HFFc6 (cell line): ENCODE results near the gene INVS. TPM values are rescaled to one million over a fixed set of nuclear protein-coding genes. Genes with fewer than 3 reads are reported as not detected.

Experiments
- DNase-seq: peaks from one replicate; pipeline ENCODE4 v3.0.0-alpha.2; 2018
- H3K27ac Mint-ChIP-seq: 2 replicates; pipeline ENCODE4 v1.8.0; 2020; ENCODE audit warnings: mild to moderate bottlenecking, mixed read lengths
- H3K27me3 Mint-ChIP-seq: 2 replicates; pipeline ENCODE4 v1.8.0; 2021; ENCODE audit warnings: mild to moderate bottlenecking, moderate library complexity, mixed read lengths; ENCODE audit not compliant: insufficient read depth
- H3K36me3 Mint-ChIP-seq: 2 replicates; pipeline ENCODE4 v1.8.0; 2021; ENCODE audit warnings: low read depth, mixed read lengths
- H3K4me1 Mint-ChIP-seq: 2 replicates; pipeline ENCODE4 v1.8.0; 2020; ENCODE audit warnings: low read depth, mixed read lengths
- H3K4me3 Mint-ChIP-seq: 2 replicates; pipeline ENCODE4 v1.8.0; 2020; ENCODE audit warnings: mild to moderate bottlenecking, moderate library complexity, mixed read lengths
- H3K9me3 Mint-ChIP-seq: 2 replicates; pipeline ENCODE4 v1.8.0; 2020; ENCODE audit warnings: mild to moderate bottlenecking, mixed read lengths
- total RNA-seq, 6 experiments: library from RNA; stranded (reverse); fragmentation: NEBNext Ultra II Directional; extraction: Animal tissue kit (Norgen Biotek cat#: 25700); gene quantifications; 2 replicates in 1 of 6; 3 replicates in 5 of 6; pipeline ENCODE4 v1.2.3, GENCODE V29; 2021
- TF ChIP-seq, protein P1 (sequence below): fragments of 200-600 bp; sonication (generic); IDR thresholded peaks from 2 replicates; pipeline ENCODE4 v1.5.0; 2021; ENCODE audit warnings: antibody characterized with exemption, mild to moderate bottlenecking

INVS gene
- total RNA-seq, 6 experiments from 2014 or later = 13.5 to 16.5 (median 14.6) TPM

DNA sequence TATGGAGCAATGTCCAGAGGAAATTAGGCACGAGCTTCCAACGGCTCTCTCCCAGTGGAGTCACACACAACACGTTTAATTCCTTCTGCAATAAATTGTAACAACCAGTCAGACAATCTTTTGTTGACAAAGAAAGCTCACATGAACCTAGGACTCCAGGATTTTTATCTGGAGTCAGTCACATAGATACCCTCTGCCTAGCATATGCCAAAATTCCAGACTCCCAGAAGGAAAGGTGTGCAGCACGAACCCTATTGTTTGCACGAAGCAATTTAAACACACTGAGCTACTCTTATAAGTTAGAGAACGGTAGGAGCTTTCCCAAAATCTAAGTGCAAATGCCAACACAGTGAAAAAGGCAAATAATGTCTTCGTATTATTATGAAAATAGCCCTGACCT lies 186.6 kb downstream of the INVS start:
- H3K27me3 Mint-ChIP-seq = no peaks in the 10 kb centered on the region
- no peak overlapping the region for H3K4me3 Mint-ChIP-seq
- DNase-seq = no peak
- no peaks in the 10 kb centered on the region for H3K4me1 Mint-ChIP-seq
- peaks cover 6% of the 10 kb centered on the region; the same call in 1 of the 2 replicates for H3K9me3 Mint-ChIP-seq
- peaks cover 51% of the 10 kb centered on the region for H3K36me3 Mint-ChIP-seq
- TF ChIP-seq, protein P1, sequence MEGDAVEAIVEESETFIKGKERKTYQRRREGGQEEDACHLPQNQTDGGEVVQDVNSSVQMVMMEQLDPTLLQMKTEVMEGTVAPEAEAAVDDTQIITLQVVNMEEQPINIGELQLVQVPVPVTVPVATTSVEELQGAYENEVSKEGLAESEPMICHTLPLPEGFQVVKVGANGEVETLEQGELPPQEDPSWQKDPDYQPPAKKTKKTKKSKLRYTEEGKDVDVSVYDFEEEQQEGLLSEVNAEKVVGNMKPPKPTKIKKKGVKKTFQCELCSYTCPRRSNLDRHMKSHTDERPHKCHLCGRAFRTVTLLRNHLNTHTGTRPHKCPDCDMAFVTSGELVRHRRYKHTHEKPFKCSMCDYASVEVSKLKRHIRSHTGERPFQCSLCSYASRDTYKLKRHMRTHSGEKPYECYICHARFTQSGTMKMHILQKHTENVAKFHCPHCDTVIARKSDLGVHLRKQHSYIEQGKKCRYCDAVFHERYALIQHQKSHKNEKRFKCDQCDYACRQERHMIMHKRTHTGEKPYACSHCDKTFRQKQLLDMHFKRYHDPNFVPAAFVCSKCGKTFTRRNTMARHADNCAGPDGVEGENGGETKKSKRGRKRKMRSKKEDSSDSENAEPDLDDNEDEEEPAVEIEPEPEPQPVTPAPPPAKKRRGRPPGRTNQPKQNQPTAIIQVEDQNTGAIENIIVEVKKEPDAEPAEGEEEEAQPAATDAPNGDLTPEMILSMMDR = no peak
- no peak overlapping the region for H3K27ac Mint-ChIP-seq

DNA sequence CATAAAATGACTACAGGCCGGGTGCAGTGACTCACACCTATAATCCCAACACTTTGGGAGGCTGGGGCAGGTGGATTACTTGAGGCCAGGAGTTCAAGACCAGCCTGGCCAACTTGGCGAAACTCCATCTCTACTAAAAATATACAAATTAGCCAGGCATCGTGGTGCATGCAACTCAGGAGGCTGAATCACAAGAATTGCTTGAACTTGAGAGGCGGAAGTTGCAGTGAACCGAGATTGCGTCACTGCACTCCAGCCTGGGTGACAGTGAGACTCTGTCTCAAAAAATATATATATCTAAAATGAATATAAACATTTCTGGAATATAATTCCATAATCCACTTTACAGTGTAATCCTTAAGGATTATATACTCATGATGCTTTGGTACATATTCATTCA lies 187.2 kb downstream of the INVS start:
- peaks cover 53% of the 10 kb centered on the region for H3K36me3 Mint-ChIP-seq
- H3K27me3 Mint-ChIP-seq = no peaks in the 10 kb centered on the region
- H3K9me3 Mint-ChIP-seq = peaks cover 6% of the 10 kb centered on the region; the same call in 1 of the 2 replicates
- no peak overlapping the region for H3K27ac Mint-ChIP-seq
- H3K4me3 Mint-ChIP-seq = no peak overlapping the region
- TF ChIP-seq, protein P1 = no peak
- no peak for DNase-seq
- no peaks in the 10 kb centered on the region for H3K4me1 Mint-ChIP-seq

DNA sequence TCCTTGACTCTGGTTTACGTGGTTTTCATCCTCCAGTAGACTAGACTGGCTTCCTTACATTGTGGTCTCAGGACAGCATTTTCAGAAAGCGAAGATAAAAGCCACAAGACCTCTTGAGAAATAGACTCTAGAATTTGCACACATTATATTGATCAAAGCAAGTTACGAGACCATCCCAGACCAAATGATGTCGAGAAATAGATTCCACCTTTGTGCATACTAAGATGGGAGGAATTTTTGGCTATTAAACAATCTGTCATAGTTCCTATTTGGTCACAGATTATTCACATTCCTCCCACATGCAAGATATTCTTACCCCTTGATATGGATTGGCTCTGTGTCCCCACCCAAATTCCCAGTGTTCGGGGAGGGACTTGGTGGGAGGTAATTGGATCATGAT lies 188.1 kb downstream of the INVS start:
- Mint-ChIP-seq H3K9me3 (peaks cover 6% of the 10 kb centered on the region; the same call in 1 of the 2 replicates), H3K4me3 (no peak overlapping the region), H3K27me3 (no peaks in the 10 kb centered on the region), H3K27ac (no peak overlapping the region), H3K4me1 (no peaks in the 10 kb centered on the region), H3K36me3 (peaks cover 59% of the 10 kb centered on the region)
- TF ChIP-seq, protein P1 = no peak
- DNase-seq = no peak

- Mint-ChIP-seq H3K27me3 (no peaks in the 10 kb centered on the region), H3K4me3 (no peak overlapping the region), H3K4me1 (peaks cover 7% of the 10 kb centered on the region), H3K9me3 (peaks cover 6% of the 10 kb centered on the region; the same call in 1 of the 2 replicates), H3K36me3 (peaks cover 61% of the 10 kb centered on the region), H3K27ac (no peak overlapping the region)
- no peak for DNase-seq
- TF ChIP-seq, protein P1 = no peak
Observed at GRCh38 chr9:100290714-100291113, 191.7 kb downstream of the INVS start.

- DNase-seq = no peak
- TF ChIP-seq, protein P1 = no peak
- Mint-ChIP-seq H3K36me3 (peaks cover 49% of the 10 kb centered on the region), H3K27ac (no peak overlapping the region), H3K4me3 (no peak overlapping the region), H3K9me3 (peaks cover 6% of the 10 kb centered on the region; the same call in 1 of the 2 replicates), H3K4me1 (peaks cover 7% of the 10 kb centered on the region), H3K27me3 (no peaks in the 10 kb centered on the region)
Observed at GRCh38 chr9:100292414-100292813, 193.4 kb downstream of the INVS start.

- peak; percentile 5 for DNase-seq
- no peak overlapping the region for H3K4me3 Mint-ChIP-seq
- TF ChIP-seq, protein P1 = no peak
- no peaks in the 10 kb centered on the region for H3K9me3 Mint-ChIP-seq
- H3K27me3 Mint-ChIP-seq = no peaks in the 10 kb centered on the region; the same call in 1 of the 2 replicates
- peak overlapping the region; percentile 4; the same call in 1 of the 2 replicates for H3K27ac Mint-ChIP-seq
- H3K4me1 Mint-ChIP-seq = peaks cover 7% of the 10 kb centered on the region
- H3K36me3 Mint-ChIP-seq = peaks cover 31% of the 10 kb centered on the region
Observed at GRCh38 chr9:100294341-100294740, 195.3 kb downstream of the INVS start.
